Right lobe of liver (tissue), 6 donors: ENCODE data around the gene EXOSC9. TPM values are rescaled to one million over a fixed set of nuclear protein-coding genes. Genes with fewer than 3 reads are reported as not detected.
"Not testable (repeated sequence)": the region's sequence is repeated elsewhere in the genome, so short reads cannot be mapped to it uniquely, and the experiment has no call there.

ENCODE experiments used
- ATAC-seq, 4 donors: fragments of 200-7000 bp; cut with Tn5 transposase; one replicate each; pipeline ENCODE4 v1.9.1; 2020; ENCODE audit warnings: mild to moderate bottlenecking in 4 of 4, moderate library complexity in 4 of 4
- DNase-seq, 3 donors: peaks; one replicate each; pipeline ENCODE4 v3.0.0-alpha.2; 2020
- H3K27ac ChIP-seq, 3 donors: fragments of 200-600 bp; one replicate each; pipeline ENCODE4 v1.8.0; 2022
- H3K27me3 ChIP-seq, 2 donors: fragments of 200-600 bp; one replicate each; pipeline ENCODE4 v1.8.0; 2022
- H3K36me3 ChIP-seq, 4 donors: fragments of 200-600 bp; sonication (generic) in 1 of 4; one replicate each; pipeline versions ENCODE4 v1.5.1 to v1.8.0; 2017 to 2022; ENCODE audit warnings: control low read depth in 1 of 4
- H3K4me1 ChIP-seq, 4 donors: fragments of 200-600 bp; sonication (generic) in 1 of 4; one replicate each; pipeline versions ENCODE4 v1.5.1 to v1.8.0; 2017 to 2022; ENCODE audit warnings: control low read depth in 1 of 4
- H3K4me3 ChIP-seq, 3 donors: fragments of 200-600 bp; one replicate each; pipeline ENCODE4 v1.8.0; 2022
- H3K9me3 ChIP-seq, 4 donors: fragments of 200-600 bp; sonication (generic) in 1 of 4; one replicate each; pipeline versions ENCODE4 v1.5.1 to v1.8.0; 2017 to 2022; ENCODE audit warnings: control low read depth in 1 of 4
- CTCF ChIP-seq, 4 donors: fragments of 200-600 bp in 3 of 4; fragments of 450-650 bp in 1 of 4; IDR thresholded peaks; one replicate each; pipeline versions ENCODE4 v1.5.1 to v1.8.0; 2016 to 2022; ENCODE audit warnings: antibody characterized with exemption in 4 of 4, mild to moderate bottlenecking in 2 of 4
- POLR2A ChIP-seq: fragments of 450-650 bp; IDR thresholded peaks from one replicate; pipeline ENCODE4 v1.6.1; 2017; ENCODE audit warnings: antibody characterized with exemption, mild to moderate bottlenecking
- WGBS: methylation state at CpG from one replicate; pipeline ENCODE4 v1.1.6; 2018; ENCODE audit warnings: low coverage, low lambda C conversion rate; ENCODE audit not compliant: insufficient coverage; ENCODE audit errors: missing lambda C conversion rate; 5-methylcytosine and 5-hydroxymethylcytosine counted together
- intact Hi-C, 2 donors: fragments of 100-400 bp; cut with DNase I; formaldehyde crosslinking; loops; one replicate each; pipeline versions ENCODE4 v1.11.2 to v1.14.1; 2022
- long read RNA-seq: library from polyadenylated mRNA; unstranded; transcript quantifications from one replicate; pipeline ENCODE4 v2.0.0, GENCODE V29; 2019
- total RNA-seq, 6 experiments: library from RNA; depleted of rRNA in 2 of 6; stranded (reverse); fragments of >200 nt in 2 of 6; fragmentation: NEBNext Ultra II Directional in 3 of 6; extraction: Animal tissue kit (Norgen Biotek cat#: 25700) in 3 of 6; gene quantifications; one replicate each; pipeline versions ENCODE4 v1.1.0 to v1.2.4, GENCODE V29; 2016 to 2023
- donor health status: DM: no; HTN: yes; CAD: no.
- donor health status: DM: no; HTN: no; CAD: no.
- donor health status: DM: no; HTN: no; CAD: no.
- donor health status: DM: no; HTN: yes; CAD: no.
- donor health status: DM: no; HTN: yes; CAD: no.

Gene EXOSC9
- 10 to 100 TPM in 1 of 6 experiments, 1 to 10 TPM in 5; 3.6 to 12.5 (median 6.5) TPM for total RNA-seq
- long read RNA-seq, partial matches to known transcripts, result 0 of 1 reads
- long read RNA-seq, other reads (novel, unspliced or antisense), result 0 of 1 reads

GRCh38 chr4:121800961-121801714, at the start of gene EXOSC9:
Gene EXOSC9, plus strand, starts transcription at chr4:121801323. Its CDS starts 102 bp downstream, at chr4:121801425.
- intact Hi-C loops, result no loop called here

GRCh38 chr4:121752142-121752541, 49.0 kb upstream of the EXOSC9 start:
- DNase-seq, H3K4me1 ChIP-seq, H3K9me3 ChIP-seq, H3K36me3 ChIP-seq, intact Hi-C loops, H3K27me3 ChIP-seq, H3K27ac ChIP-seq, ATAC-seq, H3K4me3 ChIP-seq: not testable (repeated sequence)
- WGBS, result 38% methylated on average over 1 of the region's 1 CpG

More at GRCh38 chr4:121800961-121801714, at the start of gene EXOSC9:
- Histone ChIP-seq H3K27me3 (no peaks in the 10 kb centered on the region), H3K9me3 (no peaks in the 10 kb centered on the region), H3K4me1 (peaks cover 0 to 15% (median 0%) of the 10 kb centered on the region in 4 donors), H3K36me3 (peaks cover 0 to 27% (median 6%) of the 10 kb centered on the region in 4 donors), H3K27ac (peak within 1 kb of the TSS; percentile 61 to 80 (median 72)), H3K4me3 (peak within 1 kb of the TSS; percentile 76 to 93 (median 86))
- DNase-seq (peak; percentile 92 to 95 (median 94)), ATAC-seq (peak; percentile 93 to 99 (median 96))
- WGBS, result 0% methylated on average over 37 of the region's 48 CpGs
- TF ChIP-seq POLR2A, result peak; percentile 74
- TF ChIP-seq CTCF (IDR thresholded peaks at IDR 0.05), result no peak

GRCh38 chr4:121758925-121759568, 42.1 kb upstream of the EXOSC9 start:
- Histone ChIP-seq H3K9me3 (no peaks in the 10 kb centered on the region), H3K36me3 (no peaks in the 10 kb centered on the region), H3K4me3 (no peak overlapping the region), H3K27ac (no peak overlapping the region), H3K27me3 (no peaks in the 10 kb centered on the region), H3K4me1 (no peaks in the 10 kb centered on the region)
- TF ChIP-seq POLR2A (no peak), CTCF (IDR thresholded peaks at IDR 0.05) (no peak)
- no peak for ATAC-seq
- no peak for DNase-seq
- intact Hi-C loops, result no loop called here
- 50% methylated on average over 2 of the region's 2 CpGs for WGBS

GRCh38 chr4:121760205-121760604, 40.9 kb upstream of the EXOSC9 start:
- intact Hi-C loops, result no loop called here
- WGBS, result 8% methylated on average over 2 of the region's 3 CpGs
- Histone ChIP-seq H3K27ac (no peak overlapping the region), H3K27me3 (peaks cover 0 to 9% of the 10 kb centered on the region in 2 donors), H3K4me3 (no peak overlapping the region), H3K4me1 (peaks cover 0 to 9% (median 0%) of the 10 kb centered on the region in 4 donors), H3K36me3 (no peaks in the 10 kb centered on the region), H3K9me3 (no peaks in the 10 kb centered on the region)
- no peak for ATAC-seq
- no peak for DNase-seq
- TF ChIP-seq CTCF (IDR thresholded peaks at IDR 0.05) (no peak), POLR2A (no peak)

GRCh38 chr4:121764303-121764701, 36.8 kb upstream of the EXOSC9 start:
- H3K4me3 ChIP-seq, result peak overlapping the region in 1 of 3 donors; percentile 7
- no peak for ATAC-seq
- H3K27me3 ChIP-seq, result peaks cover 0 to 13% of the 10 kb centered on the region in 2 donors

More at GRCh38 chr4:121764303-121764701, 36.8 kb upstream of the EXOSC9 start:
- Histone ChIP-seq H3K36me3 (no peaks in the 10 kb centered on the region), H3K4me1 (peaks cover 0 to 9% (median 0%) of the 10 kb centered on the region in 4 donors), H3K9me3 (no peaks in the 10 kb centered on the region), H3K27ac (no peak overlapping the region)
- WGBS, result 10% methylated on average over 12 of the region's 14 CpGs
- no peak for TF ChIP-seq POLR2A
- intact Hi-C loops, result no loop called here
- DNase-seq, result no peak
